Measurements from ENCODE around the gene TBXAS1.

- no peak for TF ChIP-seq POLR2A (IDR thresholded peaks at IDR 0.05)
- no peak for TF ChIP-seq CTCF (IDR thresholded peaks at IDR 0.05)
Observed at GRCh38 chr7:139866047-139866837, 37.2 kb downstream of the TBXAS1 start.

All from heart left ventricle (tissue), 13 donors.